GM19035 (cell line): ENCODE results near the gene SIRPB2.
"Not testable (repeated sequence)": the region's sequence is repeated elsewhere in the genome, so short reads cannot be mapped to it uniquely, and the experiment has no call there.

Source experiments
- ATAC-seq: cut with Tn5 transposase; IDR thresholded peaks from one replicate; pipeline ENCODE4 v1.9.1; 2021; ENCODE audit not compliant: unreplicated experiment

The SIRPB2 gene

DNA sequence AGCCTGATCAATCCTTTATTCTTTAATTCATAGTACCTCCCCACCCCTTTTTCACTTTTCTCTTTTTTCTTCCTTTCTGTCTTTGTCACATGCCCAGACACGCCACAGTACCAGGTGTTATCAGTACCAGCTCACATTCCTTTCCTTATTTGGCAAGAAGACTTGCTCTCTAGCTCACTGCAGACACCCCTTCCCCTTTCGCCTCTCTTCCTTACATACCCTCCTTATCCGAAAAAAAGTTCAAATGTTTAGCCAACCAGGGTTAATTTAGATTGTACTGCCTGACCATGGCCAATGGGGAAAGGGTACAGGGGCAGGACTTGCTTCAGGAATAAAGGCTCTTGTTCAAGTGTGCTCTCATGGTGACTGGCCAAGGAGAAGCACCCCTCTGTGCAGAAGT is 9.3 kb upstream of the SIRPB2 start:
- no peak for ATAC-seq

DNA sequence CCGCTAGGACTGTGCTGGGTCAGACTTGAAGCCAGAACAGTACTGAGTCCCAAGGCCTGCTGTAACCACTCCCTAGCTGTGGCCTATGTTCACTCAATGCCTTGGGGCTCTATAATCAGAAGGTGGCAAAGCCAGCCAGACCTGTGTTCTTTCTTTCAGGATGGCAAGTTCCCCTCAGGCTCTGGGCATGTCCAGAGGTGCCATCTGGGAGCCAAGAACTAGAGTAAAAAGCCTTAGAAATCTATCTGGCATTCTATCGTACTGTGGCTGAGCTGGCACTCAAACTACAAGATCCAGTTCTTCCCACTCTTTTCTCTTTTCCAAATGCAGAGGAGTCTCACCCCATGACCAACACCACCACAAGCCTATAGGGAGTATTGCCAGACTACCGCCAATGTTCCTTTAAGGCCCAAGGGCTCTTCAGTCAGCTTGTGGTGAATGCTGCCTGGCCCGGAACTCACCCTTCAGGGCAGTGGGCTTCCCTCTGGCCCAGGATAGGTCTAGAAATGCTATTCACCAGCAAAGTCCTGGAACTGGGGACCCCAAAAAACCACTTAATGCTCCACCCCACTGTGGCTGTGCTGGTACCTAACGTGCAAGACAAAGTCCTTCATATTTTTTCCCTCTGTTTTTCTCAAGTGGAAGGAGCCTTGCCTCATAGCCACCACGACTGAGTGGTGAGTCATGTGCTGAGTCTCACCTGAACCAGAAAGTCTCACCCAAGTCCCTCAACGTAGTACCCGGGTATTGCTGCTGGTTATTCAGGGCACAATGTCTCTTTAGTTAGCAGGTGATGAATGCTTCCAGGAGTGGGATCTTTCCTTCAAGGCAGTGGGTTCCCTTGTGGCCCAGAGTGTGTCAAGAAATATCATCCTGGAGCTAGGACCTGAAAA is 8.6 kb upstream of the SIRPB2 start:
- ATAC-seq, result no peak

DNA sequence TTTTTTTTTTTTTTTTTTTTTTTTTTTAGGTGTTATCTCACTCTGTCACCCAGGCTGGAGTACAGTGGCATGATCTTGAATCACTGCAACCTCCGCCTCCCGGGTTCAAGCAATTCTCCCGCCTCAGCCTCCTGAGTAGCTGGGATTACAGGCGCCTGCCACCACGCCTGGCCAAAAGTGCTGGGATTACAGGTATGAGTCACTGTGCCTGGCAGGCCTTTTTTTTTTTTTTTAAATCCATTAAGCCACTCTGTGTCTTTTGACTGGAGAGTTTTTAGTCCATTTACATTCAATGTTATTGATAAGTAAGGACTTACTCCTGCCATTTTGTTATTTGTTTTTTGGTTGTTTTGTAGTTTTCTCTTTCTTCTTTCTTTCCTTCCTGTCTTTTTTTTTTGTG is 6.2 kb upstream of the SIRPB2 start:
- ATAC-seq, result not testable (repeated sequence)

DNA sequence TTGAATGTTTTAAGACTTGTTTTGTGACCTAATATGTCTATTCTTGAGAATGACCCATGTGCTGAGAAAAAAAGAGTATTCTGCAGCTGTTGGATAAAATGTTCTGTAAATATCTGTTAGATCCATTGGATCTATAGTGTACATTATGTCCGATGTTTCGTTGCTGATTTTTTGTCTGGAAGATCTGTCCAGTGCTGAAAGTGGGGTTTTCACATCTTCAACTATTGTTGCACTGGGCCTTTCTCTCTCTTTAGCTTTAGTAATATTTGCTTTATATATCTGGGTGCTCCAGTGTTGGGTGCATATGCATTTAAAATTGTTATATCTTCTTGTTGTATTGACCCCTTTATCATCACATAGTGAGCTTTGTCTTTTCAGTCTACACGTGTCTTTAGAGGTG is 5.7 kb upstream of the SIRPB2 start:
- no peak for ATAC-seq

DNA sequence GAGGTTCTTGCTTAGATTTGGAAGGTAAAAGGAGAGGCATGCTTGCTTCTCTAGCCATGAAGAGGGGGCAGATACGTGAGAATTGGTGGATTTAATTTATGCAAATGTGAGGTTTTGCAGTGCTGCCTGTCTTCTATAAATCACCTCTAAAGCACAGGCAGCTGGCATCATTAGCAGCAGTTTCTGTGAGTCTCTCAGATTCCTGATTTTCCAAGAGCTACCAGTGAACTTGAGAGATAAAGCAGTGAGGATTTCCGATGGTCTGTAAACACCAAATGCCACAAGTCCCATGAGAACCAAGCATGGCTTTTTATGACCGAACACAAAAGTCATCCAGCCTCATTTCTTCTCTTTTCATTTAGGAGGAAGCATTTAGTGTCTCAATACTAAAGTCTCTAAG is 3.2 kb upstream of the SIRPB2 start:
- no peak for ATAC-seq

DNA sequence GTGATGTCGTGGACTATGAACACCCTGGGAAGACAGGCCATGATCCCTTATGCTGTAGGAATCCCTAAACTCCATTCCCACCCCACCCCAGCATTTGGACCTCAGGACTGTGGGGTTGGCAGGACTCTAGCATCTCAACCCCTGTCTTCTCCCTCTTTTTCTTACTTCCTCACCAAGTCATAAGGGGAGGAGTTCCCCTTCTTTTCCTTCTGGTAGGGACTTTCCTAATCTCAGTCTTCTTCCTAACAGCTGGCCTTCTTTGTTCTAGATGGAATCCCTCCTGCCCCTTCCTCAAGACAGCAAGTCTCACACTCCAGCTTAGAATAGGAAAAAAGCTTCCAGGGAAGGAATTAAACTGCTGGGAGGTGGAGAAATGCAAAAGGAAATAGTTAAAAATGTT is 2.3 kb upstream of the SIRPB2 start:
- ATAC-seq, result no peak

DNA sequence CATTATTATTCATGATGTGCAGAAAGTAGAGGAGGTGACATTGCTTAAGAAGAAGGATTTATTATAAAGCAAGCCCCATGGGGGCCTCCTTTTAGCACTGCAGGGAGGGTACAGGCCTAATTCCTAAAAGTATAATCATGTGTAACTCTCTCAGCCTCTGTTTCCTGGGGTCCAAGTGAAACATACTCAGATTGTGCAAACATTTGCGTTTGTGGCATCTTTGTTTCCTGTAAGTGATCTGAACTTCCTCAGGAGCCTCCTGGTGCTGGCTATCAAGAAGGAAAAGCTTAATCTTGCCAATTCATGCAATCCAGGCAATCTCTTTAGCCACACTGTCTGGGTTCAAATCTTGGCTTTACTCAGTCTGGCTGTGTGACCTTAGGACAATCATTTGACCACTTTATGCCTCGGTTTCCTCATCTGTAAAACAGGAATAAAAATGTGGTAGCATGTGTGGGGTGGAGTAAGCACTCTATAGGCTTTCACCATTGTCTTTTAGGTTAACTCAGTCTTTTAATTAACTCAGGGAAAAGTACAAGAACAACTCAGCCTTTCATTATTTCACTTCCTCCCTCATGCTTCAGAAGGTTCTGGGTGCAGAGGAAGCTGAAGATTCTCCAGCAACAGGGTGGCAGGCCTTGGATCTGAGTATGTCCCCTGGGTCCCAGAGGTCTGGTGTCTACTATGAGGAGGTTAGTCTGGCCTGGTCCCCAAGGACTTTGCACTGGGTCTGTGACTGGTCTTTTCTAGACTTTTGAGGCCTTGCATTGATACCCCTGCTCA is 831 bp upstream of the SIRPB2 start:
- no peak for ATAC-seq

DNA sequence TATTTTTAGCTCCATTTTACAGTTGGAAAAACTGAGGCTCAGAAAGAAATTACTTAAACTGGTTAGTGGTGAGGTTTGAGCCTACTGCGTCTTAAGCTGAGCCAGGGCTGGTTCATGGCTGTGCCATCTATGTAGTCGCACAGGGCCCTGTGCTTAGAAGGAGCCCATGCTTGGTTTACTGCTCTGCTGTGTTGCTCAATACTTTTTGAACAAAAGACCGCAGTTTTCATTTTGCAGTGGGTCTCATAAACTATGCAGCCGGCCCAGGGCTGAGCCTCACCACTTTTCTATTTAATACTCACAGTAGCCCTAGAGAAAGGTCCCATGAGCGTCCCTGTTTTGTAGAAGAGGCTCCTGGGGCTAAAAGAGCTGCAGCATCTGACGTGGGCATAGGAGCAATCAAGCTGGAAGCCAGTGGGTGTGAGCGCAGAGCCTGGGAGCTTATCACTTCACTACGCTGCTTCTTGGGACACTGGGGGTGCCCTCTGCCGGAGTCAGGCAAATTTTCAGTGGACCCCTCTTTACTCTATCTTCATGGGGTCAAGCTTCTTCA is 501 bp downstream of the SIRPB2 start:
- ATAC-seq, result no peak

DNA sequence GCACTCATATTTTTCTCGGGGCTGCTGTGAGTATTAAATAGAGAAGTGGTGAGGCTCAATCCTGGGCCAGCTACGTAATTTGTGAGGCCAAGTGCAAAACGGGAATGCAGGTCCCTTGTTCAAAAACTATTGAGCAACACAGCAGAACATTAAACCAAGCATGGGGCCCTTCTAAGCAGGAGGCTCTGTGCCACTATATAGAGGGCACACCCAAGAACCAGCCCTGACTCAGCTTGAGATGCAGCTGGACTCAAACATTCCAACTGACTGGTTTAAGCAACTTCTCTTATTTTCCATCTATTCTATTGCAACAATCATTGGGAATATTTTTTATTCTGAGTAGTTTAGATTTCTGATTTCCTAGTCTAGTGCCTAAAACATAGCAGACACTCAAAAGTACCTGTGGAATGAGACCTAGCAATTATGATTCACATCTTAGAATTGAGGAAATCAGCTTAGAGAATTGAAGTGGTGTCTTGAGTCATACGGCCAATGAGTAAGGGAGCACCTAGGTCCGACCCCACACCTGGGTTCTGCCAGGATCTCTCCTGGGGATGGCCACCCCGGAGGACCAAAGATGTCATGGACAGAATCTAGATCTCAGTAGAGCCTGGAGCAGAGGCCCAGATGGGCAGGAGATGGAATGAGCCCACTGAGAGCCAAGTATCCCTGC is 1.3 kb downstream of the SIRPB2 start:
- ATAC-seq, result no peak

DNA sequence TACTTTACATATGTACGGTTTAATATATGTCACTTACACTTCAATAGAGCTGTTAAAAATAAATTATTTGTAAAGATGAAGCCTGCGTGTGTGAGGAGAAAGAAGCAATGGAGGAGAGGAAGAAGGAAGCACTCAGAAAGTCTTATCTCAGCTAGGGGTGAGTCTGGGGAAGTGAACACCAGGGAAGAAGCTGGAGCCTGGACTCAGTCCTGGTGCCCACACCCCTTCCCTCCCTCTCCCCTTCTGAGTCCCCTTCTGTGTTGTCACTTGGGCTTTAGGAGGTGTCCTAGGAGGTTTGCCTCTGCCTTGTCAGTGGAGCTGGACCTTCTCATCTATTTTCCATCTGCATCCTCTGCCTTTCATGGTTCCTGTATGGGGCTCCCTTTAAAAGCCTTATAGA is 1.9 kb downstream of the SIRPB2 start:
- no peak for ATAC-seq

DNA sequence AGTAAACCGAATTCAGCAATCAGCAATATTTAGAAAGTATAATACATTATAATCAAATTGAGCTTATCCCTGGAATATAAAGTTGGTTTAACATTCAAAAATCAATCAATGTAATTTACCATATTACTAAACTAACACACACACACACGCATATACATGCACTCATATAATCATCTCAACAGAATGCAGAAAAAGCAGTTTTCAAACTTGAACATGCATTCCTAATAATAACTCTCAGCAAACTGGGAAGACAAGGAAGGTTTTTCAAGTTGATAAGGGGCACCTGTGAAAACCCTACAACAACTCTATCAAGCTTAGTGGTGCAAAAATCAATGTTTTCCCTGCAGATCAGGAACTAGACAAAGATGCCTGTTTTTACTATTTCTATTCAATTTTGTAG is 4.7 kb downstream of the SIRPB2 start:
- no peak for ATAC-seq

DNA sequence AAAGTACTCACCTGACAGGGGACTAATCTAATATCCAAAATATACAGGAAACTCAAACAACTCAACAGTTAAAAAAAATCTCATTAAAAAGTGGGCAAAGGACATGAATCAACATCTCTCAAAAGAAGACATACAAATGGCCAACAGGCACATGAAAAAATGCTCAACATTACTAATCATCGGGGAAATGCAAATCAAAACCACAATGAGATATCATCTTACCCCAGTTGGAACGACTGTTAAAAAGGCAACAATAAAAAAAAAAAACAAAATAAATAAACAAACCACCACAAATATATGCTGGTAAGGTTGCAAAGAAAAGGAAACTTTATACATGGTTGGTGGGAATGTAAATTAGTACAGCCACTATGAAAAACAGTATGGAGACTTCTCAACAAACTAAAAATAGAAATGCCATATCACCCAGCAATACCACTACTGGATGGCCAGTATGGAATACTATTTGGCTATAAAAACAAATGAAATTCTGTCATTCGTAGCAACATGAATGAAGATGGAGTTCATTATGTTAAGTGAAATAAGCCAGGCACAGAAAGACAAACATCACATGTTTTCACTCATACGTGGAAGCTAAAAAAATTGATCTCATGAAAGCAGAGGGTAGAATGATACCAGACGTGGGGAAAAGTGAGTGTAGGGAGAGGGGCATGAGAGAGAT is 6.6 kb downstream of the SIRPB2 start:
- no peak for ATAC-seq

DNA sequence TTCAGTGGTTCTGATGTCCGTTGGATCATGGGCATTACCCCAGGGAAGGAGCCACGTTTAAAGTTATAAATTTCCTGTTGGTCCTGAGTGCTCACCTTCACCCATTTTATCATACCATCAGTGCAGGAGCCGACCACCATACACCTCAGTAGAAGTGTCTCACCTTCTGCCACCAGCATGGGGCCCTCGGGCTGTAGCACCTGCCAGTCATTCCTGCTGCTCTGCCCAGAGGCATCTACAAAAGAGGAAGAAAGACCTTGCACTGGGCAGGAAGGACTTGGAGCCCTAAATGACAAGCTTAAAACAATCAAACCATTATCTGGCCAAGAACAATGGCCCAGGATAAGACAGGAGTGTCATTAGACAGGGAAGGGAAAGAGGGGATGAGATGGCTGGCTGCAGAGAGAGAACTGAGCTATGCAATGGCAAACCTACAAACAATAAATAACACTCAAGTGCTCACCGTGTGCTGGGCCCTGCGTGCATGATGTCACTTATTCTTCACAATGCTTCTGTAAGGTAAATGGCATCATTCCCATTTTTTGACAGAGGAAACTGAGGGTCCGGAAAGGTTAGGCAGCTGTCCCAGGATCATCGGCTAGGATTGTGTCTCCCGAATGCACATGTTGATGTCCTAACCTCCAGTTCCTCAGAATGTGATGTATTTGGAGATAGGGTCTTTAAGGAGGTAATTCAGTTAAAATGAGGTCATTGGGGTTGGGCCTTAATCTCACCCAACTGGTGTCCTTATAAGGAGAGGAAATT is 11.2 kb downstream of the SIRPB2 start:
- ATAC-seq, result no peak

DNA sequence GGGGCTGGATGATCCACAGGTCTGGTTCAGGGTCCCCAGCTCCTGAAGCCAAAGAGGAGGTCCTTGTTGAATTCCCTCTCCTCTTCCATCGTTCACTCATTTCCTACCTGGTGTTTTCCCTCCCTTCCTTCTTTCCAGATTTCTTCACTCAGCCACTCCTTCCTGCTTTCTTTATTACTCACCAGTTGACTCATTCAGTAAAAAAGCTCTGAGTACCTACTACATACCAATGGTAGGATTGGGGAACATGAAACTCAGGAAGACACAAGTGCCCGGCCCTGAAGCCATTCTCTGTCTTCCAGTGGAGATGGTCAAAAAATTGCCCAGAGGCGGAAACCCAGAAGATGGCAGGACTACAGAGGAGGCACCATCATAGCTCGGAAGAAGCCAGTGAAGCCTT is 12.7 kb downstream of the SIRPB2 start:
- ATAC-seq, result no peak

DNA sequence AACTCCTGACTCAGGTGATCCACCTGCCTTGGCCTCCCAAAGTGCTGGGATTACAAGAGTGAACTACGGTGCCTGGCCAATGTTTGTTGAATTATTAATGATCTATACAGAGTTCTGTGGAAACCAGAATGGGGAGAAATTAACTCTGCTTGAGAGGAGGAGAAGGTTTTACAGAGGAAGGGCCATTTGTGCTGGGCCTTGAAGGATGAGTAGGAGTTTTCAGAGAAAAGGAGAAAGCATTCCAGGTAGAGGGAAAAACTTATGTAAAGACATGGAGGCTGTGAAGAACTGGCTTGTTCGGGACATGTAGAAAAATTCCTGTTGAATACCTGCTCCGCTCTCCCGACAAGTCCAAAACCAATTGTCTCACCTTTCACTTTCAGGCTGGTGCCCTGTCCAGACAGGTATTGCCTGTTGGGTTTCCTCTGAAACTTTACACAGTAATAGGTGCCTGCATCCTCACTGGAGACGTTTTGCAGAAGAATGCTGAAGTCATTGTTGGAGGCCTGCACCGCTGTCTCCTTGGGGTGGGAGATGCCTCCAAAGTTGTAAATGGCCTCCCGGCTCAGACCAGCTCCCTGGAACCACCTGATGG is 13.2 kb downstream of the SIRPB2 start:
- ATAC-seq, result no peak

DNA sequence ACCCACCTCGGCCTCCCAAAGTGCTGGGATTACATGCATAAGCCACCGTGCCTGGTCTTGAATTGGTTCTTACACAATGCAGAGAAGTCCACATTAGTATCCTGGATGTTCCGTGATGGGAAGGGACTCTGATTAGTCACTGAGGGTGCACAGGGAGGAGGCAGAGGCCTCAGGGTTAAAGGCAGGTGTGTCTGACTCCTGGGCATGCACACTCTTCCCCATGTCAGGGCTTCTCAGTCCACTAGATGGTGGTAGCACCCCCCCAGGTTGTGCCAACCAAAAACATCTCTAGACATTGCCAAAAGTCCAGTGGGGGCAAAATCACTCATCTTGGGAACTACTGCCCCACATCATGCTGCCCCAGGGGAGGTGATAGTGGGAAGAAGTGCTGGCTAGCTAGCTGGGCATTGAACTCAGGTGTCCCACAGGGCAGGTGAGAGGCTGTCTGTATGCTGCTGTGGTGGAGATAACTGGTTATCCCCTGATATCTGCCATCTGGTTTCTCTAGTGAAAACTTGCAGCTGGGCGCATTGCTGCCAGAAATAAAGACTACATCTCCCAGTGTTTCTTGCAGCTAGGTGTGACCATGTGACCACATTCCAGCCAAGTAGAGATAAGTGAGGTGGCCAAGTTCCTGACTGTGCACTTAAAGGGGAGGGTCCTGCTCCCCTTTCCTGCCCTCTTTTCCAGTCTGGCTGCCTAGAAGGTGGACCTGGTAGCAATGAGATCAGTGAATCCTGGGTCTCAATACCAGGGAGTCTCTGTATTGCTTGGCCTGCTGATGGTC is 16.2 kb downstream of the SIRPB2 start:
- ATAC-seq, result no peak

DNA sequence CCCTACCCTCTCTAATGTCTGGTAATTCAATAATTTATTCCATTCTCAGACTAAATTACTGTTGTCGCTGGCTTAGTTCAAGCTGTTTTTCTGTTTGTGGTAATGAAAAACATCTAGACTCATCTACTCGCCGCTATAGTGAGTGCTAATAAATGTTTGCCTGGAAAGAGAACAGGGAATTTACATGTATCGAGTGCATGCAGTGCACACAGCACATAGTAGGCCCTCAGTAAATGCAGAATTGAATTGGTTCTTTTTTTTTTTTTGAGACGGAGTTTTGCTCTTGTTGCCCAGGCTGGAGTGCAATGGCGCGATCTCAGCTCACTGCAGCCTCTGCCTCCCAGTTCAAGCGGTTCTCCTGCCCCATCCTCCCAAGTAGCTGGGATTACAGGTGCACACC is 16.9 kb downstream of the SIRPB2 start:
- ATAC-seq, result no peak

DNA sequence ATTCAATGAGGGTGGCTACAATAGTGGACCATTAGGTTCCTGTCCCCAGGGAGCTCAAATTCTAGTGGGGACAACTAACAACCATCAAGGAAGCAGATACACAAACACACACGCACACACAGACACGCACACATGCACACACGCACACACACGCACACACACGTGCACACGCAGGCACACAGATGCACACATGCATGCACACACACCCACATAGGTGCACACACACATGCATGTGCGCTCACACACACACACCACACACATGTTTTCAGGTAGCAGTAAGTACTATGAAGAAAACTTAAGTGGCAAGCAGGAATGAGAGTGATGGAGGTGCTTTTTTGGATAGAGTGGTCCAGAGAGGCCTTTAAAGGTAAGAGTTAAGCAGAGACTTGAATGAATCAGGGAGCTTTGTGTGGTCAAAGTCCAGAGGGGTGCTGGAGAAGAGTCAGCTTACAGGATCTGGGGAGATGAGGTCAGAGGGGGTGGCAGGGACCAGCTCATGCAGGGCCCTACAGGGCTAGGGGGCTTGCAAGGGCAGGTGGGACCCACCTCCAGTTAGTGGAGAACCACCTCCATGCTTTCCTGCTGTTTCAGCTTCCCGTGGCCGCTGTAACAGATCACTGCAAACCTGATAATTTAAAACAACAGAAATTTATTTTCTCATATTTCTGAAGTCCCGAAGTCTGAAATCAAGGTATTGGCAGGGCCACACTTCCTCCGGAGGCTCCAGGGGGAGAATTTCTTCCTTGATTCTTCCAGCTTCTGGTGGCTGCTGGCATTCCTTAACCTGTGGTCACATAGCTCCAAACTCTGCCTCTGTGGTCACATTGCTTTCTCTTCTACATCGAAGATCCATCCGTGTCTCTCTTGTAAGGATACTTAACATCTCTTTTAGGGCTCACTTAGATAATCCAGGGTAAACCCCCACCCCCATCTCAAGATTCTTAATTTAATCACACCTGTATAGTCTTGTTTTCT is 17.7 kb downstream of the SIRPB2 start:
- ATAC-seq, result no peak
